ENCODE measurements around the gene GPR157. TPM values are rescaled to one million over a fixed set of nuclear protein-coding genes. Genes with fewer than 3 reads are reported as not detected.

Gene GPR157
- total RNA-seq, 1 donor from 2014 or later = 5.4 TPM

DNA sequence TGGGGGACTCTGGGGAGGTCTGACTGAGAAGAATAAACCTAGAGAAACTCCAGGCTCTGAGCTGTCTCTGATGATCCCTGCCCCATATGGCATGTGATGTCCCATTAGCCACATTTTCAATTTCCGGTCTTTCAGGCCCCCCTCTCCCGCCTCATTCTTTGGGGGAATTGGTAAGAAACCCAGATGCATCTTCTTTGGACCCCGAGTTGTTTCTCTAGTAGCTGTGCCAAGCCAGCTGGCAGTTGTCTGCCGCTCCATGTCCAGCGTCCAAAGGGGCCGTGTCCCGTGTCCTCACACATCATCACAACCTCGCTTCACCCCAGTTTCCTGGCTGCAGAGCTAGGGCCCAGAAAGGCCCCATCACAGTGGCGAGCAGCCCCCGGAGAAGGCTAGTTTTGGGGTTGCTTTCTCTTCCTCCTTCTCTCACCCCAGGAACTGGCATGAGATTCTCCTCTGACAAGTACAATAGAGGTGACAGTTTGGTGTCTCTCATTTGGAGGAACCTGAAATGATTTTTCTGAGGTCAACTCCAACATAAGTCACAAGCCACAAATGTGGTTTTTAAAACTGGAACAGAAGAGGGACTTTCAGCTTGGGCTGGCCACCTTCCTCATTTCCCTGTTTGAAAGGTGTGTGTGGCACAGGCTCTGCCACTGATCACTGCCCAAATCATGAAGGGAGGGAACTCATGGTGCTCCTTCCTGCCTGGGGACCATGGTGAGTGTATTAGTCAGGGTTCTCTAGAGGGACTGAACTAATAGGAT is 6.4 kb upstream of the GPR157 start:
- H3K9me3 ChIP-seq (ENCODE audit: insufficient read depth, low read depth, low read length) = no peaks in the 10 kb centered on the region
- Mint-ChIP-seq H3K4me1 (ENCODE audit: low read depth, unreplicated experiment) (peaks cover 1% of the 10 kb centered on the region), H3K27ac (ENCODE audit: unreplicated experiment) (no peak overlapping the region), H3K27me3 (ENCODE audit: low read depth, unreplicated experiment) (peaks cover 7% of the 10 kb centered on the region), H3K36me3 (ENCODE audit: low read depth, unreplicated experiment) (peaks cover 13% of the 10 kb centered on the region), H3K4me3 (ENCODE audit: unreplicated experiment) (no peak overlapping the region), H3K9me3 (ENCODE audit: unreplicated experiment) (peaks cover 2% of the 10 kb centered on the region)
- H3K27ac ChIP-seq (ENCODE audit: low read depth, low read length) = no peak overlapping the region
- no peak overlapping the region for H3K4me3 ChIP-seq (ENCODE audit: insufficient read depth, low read depth, low read length)
- no peak overlapping the region for H2AFZ ChIP-seq (ENCODE audit: low read depth, low read length)
- H3K4me1 ChIP-seq (ENCODE audit: insufficient read depth, low read length) = no peaks in the 10 kb centered on the region
- peaks cover 6% of the 10 kb centered on the region for H4K20me1 ChIP-seq (ENCODE audit: insufficient read depth, low read length)
- FAIRE-seq (no peak), DNase-seq (ENCODE audit: low read depth) (no peak)
- no peaks in the 10 kb centered on the region for H3K79me2 ChIP-seq (ENCODE audit: insufficient read depth, low read length)
- no peaks in the 10 kb centered on the region for H3K27me3 ChIP-seq (ENCODE audit: insufficient read depth, low read length)
- H3K4me2 ChIP-seq (ENCODE audit: low read length) = no peak overlapping the region
- H3K36me3 ChIP-seq (ENCODE audit: insufficient read depth, low read length) = no peaks in the 10 kb centered on the region
- H3K9ac ChIP-seq (ENCODE audit: low read length) = no peak overlapping the region
- no peak for TF ChIP-seq EZH2 (IDR thresholded peaks at IDR 0.05; ENCODE audit: insufficient read depth, low read length)

DNA sequence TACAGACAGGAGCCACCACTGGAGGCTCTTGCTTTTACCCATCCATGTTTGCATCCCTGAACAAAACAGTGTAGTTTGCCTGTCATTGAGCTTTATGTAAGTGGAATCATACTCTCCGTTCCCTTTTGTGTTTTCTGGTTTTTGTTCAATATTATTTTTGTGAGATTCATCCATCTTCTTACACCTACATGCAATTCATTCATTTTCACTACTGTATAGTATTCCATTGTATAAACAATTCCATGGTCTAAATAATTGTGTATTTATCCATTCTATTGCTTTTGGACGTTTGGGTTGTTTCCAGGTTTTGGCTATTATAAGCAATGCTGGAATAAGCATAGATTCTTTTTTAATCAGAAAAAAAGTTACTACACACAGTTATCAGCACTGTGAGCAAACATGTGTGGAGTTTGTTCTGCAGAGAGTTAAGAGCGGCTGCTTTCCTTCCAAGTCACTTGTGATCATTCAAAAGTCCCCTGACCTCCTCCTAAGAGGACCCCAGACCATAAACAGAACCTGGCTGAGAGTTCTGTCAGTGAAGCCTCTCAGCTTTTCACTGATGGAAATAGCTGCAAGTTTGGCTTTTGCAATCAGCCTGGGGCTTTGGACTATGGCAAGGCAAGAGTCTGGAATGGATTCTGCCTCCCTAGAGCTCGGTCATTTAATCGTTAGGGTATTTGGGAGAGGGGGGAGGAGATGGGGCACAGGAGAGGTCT is 5.1 kb upstream of the GPR157 start:
- no peak for TF ChIP-seq EZH2 (IDR thresholded peaks at IDR 0.05; ENCODE audit: insufficient read depth, low read length)
- TF ChIP-seq, protein P1, sequence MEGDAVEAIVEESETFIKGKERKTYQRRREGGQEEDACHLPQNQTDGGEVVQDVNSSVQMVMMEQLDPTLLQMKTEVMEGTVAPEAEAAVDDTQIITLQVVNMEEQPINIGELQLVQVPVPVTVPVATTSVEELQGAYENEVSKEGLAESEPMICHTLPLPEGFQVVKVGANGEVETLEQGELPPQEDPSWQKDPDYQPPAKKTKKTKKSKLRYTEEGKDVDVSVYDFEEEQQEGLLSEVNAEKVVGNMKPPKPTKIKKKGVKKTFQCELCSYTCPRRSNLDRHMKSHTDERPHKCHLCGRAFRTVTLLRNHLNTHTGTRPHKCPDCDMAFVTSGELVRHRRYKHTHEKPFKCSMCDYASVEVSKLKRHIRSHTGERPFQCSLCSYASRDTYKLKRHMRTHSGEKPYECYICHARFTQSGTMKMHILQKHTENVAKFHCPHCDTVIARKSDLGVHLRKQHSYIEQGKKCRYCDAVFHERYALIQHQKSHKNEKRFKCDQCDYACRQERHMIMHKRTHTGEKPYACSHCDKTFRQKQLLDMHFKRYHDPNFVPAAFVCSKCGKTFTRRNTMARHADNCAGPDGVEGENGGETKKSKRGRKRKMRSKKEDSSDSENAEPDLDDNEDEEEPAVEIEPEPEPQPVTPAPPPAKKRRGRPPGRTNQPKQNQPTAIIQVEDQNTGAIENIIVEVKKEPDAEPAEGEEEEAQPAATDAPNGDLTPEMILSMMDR (IDR thresholded peaks at IDR 0.05; ENCODE audit: insufficient read depth, low read depth, low read length) = no peak
- Mint-ChIP-seq H3K4me3 (ENCODE audit: unreplicated experiment) (no peak overlapping the region), H3K36me3 (ENCODE audit: low read depth, unreplicated experiment) (peaks cover 11% of the 10 kb centered on the region), H3K4me1 (ENCODE audit: low read depth, unreplicated experiment) (peaks cover 1% of the 10 kb centered on the region), H3K27ac (ENCODE audit: unreplicated experiment) (no peak overlapping the region), H3K27me3 (ENCODE audit: low read depth, unreplicated experiment) (peaks cover 7% of the 10 kb centered on the region), H3K9me3 (ENCODE audit: unreplicated experiment) (peaks cover 2% of the 10 kb centered on the region)
- Histone ChIP-seq H3K4me3 (ENCODE audit: insufficient read depth, low read depth, low read length) (no peak overlapping the region), H3K4me2 (ENCODE audit: low read length) (no peak overlapping the region), H4K20me1 (ENCODE audit: insufficient read depth, low read length) (peaks cover 6% of the 10 kb centered on the region), H3K9me3 (ENCODE audit: insufficient read depth, low read depth, low read length) (no peaks in the 10 kb centered on the region), H3K36me3 (ENCODE audit: insufficient read depth, low read length) (no peaks in the 10 kb centered on the region), H3K27me3 (ENCODE audit: insufficient read depth, low read length) (no peaks in the 10 kb centered on the region), H3K4me1 (ENCODE audit: insufficient read depth, low read length) (no peaks in the 10 kb centered on the region), H3K79me2 (ENCODE audit: insufficient read depth, low read length) (no peaks in the 10 kb centered on the region), H2AFZ (ENCODE audit: low read depth, low read length) (no peak overlapping the region), H3K9ac (ENCODE audit: low read length) (no peak overlapping the region), H3K27ac (ENCODE audit: low read depth, low read length) (no peak overlapping the region)
- FAIRE-seq (no peak), DNase-seq (ENCODE audit: low read depth) (no peak)

GRCh38 chr1:9129266-9130041 is 552 bp upstream of the GPR157 start:
- no peaks in the 10 kb centered on the region for H3K9me3 Mint-ChIP-seq (ENCODE audit: unreplicated experiment)
- H3K27ac ChIP-seq (ENCODE audit: low read depth, low read length) = no peak overlapping the region
- no peak overlapping the region for H2AFZ ChIP-seq (ENCODE audit: low read depth, low read length)
- TF ChIP-seq, protein P1 (IDR thresholded peaks at IDR 0.05; ENCODE audit: insufficient read depth, low read depth, low read length) = no peak
- TF ChIP-seq EZH2 (IDR thresholded peaks at IDR 0.05; ENCODE audit: insufficient read depth, low read length) = no peak
- no peak overlapping the region for H3K9ac ChIP-seq (ENCODE audit: low read length)
- H3K4me1 Mint-ChIP-seq (ENCODE audit: low read depth, unreplicated experiment) = peaks cover 8% of the 10 kb centered on the region
- H3K4me3 Mint-ChIP-seq (ENCODE audit: unreplicated experiment) = peak overlapping the region; percentile 57
- H3K4me1 ChIP-seq (ENCODE audit: insufficient read depth, low read length) = peaks cover 10% of the 10 kb centered on the region
- H3K36me3 ChIP-seq (ENCODE audit: insufficient read depth, low read length) = no peaks in the 10 kb centered on the region
- no peak for FAIRE-seq
- no peak for DNase-seq (ENCODE audit: low read depth)
- H3K79me2 ChIP-seq (ENCODE audit: insufficient read depth, low read length) = no peaks in the 10 kb centered on the region
- no peaks in the 10 kb centered on the region for H3K36me3 Mint-ChIP-seq (ENCODE audit: low read depth, unreplicated experiment)
- H3K27ac Mint-ChIP-seq (ENCODE audit: unreplicated experiment) = peak overlapping the region; percentile 34
- no peak overlapping the region for H3K4me3 ChIP-seq (ENCODE audit: insufficient read depth, low read depth, low read length)
- H4K20me1 ChIP-seq (ENCODE audit: insufficient read depth, low read length) = peaks cover 10% of the 10 kb centered on the region
- peak overlapping the region; percentile 73 for H3K4me2 ChIP-seq (ENCODE audit: low read length)
- no peaks in the 10 kb centered on the region for H3K27me3 ChIP-seq (ENCODE audit: insufficient read depth, low read length)
- no peaks in the 10 kb centered on the region for H3K9me3 ChIP-seq (ENCODE audit: insufficient read depth, low read depth, low read length)
- H3K27me3 Mint-ChIP-seq (ENCODE audit: low read depth, unreplicated experiment) = peaks cover 2% of the 10 kb centered on the region
